AG20443 (cell line): ENCODE data around the gene ENGASE.

Experiments used
- DNase-seq: peaks from one replicate; pipeline ENCODE4 v3.0.0; 2012; ENCODE audit warnings: low spot score, mixed read lengths

Gene ENGASE

GRCh38 chr17:79039886-79040285 is 34.7 kb upstream of the ENGASE start:
- DNase-seq: no peak

GRCh38 chr17:79041041-79041570 is 33.5 kb upstream of the ENGASE start:
- DNase-seq: peak; percentile 1

DNA sequence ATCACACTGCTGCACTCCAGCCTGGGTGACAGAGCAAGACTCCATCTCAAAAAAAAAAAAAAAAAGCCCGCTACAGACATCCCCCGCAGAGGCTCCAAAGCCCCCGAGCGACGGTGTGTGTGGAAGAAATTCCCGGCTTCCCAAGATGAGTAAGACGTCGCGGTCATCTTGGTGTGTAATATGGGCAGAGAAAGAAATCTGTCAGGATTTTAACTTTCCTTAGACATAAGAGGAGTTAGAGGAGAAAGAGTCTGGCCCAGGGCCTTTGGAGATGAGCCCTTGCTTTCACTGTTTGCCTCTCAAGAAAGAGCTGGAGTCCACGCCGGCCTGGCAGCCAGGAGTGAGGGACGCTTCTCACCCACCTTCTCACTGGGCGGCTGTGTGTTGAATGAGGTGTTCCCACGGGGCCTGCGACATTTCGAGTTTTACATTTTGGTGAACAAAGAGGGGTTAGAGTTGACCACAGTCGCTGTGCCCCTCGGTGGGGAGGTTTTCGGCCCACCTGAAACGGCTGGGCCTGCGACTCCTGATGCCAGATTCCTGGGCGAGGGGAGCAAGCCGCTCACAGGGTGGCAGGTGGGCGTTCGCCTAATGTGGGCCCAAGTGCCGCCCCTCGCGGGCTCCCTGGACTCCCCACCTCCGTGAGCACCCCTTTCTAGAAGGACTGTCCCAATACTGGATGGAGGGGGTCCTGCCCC is 32.8 kb upstream of the ENGASE start:
- DNase-seq: no peak

DNA sequence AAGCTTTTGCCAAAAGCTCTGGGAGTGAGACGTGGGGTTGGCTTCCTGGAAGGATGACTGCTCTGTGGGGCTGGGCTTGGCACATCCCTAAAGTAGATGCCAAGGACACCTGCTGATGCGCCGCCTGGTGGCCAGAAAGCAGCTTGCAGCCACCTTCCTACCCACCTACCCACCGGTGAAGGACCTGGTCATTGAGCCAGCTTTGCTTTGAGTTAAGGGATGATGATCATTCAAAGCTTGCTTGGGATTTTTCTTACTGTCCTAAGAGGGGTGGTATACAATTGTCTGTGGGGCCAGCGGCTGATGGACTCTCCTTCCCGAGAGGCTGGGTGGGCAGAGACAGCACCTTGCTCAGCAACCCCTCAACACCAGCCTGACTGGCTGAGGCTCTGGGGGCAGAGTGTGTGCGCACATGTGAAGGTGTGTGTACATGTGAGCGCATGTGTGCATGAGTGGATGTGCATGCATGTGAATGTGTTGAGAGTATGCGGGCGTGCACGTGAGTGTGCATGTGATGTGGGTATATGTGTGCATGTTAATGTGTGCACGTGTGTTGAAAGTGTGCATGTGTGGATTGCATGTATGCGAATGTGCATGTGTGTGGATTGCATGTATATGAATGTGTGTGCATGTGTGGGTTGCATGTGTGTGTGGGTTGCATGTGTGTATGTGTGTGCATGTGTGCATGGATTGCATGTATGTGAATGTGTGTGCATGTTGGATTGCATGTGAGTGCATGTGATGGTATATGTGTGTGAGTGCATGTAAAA is 32.0 kb upstream of the ENGASE start:
- peak; percentile 73 for DNase-seq

DNA sequence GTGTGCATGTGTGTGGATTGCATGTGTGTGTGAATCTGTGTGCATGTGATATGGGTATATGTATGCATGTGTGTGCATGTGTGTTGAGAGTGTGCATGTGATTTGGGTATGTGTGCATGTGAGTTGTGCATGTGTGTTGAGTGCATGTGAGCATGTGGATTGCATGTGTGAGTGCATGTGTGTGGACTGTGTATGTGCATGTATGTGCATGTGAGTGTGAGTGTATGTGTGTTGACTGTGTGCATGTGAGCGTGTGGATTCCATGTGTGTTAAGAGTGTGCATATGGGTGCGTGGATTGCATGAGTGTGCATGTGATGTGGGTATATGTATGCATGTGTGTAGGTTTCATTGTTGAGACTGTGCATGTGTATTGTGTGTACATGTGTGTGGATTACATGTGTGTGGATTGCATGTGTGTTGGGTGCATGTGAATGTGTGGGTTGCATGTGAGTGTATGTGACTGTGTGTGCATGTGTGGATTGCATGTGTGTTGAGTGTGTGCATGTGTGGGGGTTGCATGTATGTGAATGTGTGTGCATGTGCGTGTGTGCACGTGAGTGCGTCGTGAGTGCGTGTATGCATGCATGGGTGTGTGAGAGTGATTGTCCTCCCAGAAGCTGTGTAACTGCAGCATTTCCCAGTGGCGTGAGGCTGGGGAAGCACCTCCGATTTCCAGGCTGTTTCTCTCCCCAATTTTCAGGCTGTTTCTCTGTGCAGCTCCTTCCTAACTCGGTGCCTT is 31.3 kb upstream of the ENGASE start:
- DNase-seq: no peak

- no peak for DNase-seq
Observed at GRCh38 chr17:79043931-79044320, 30.7 kb upstream of the ENGASE start.

- DNase-seq: no peak
Observed at GRCh38 chr17:79044462-79044861, 30.2 kb upstream of the ENGASE start.

DNA sequence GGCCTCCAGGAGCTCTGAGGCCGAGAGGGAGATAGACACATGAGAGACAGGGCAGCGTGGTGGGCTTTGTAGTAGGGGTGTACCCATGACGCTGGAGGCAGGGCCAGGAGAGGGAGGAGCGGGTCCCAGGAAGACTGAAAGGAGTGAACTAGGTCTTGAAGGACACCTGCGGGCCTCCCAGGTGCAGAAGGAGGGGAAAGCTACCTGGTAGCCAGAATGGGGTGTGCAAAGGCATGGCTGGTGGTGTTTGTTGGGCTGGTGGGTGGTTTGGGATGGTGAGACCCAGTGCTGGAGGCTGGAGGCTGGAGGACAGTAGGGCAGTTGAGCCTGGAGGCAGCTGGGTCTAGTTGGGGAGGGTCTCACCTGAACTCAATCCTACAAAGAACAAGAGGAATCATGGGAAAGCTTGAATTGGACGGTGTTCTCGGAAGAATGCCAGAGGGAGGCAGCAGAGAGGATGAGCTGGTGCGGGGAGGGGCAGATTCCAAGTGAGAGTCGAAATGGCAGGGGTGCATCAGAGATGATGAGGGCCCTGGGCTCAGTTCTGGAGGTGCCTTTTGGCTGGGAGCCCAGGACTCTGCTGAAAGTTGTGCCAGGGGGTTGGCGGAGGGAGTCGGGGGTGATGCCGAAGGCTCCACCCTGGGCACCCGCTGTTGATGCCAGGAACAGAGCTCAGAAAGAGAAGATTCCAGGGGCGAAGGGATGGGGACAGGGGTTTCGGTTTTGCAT is 29.5 kb upstream of the ENGASE start:
- peak; percentile 15 for DNase-seq

DNA sequence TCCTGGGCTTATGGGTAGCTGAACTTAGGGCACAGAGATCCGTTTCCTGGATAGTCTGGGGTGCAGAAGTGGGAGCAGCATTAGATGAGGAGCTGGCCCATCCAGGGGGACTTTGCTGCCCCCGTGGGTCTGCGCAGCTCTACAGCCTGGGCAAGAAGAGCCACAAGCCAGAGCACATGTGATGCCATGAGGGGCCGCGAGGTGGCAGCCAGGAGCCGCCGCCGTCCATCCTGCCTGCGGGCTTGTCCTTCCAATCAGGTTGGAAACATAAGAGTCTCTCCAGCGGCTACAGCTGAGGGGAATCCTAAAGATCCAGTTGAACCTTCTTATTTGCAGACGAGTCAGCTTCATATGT is 28.8 kb upstream of the ENGASE start:
- peak; percentile 87 for DNase-seq

- DNase-seq: peak; percentile 18
Observed at GRCh38 chr17:79046197-79046915, 28.3 kb upstream of the ENGASE start.

- peak; percentile 70 for DNase-seq
Observed at GRCh38 chr17:79046916-79047280, 27.7 kb upstream of the ENGASE start.

GRCh38 chr17:79047291-79047920 is 27.2 kb upstream of the ENGASE start:
- DNase-seq: peak; percentile 8

- DNase-seq: no peak
Observed at GRCh38 chr17:79047923-79048825, 26.4 kb upstream of the ENGASE start.

DNA sequence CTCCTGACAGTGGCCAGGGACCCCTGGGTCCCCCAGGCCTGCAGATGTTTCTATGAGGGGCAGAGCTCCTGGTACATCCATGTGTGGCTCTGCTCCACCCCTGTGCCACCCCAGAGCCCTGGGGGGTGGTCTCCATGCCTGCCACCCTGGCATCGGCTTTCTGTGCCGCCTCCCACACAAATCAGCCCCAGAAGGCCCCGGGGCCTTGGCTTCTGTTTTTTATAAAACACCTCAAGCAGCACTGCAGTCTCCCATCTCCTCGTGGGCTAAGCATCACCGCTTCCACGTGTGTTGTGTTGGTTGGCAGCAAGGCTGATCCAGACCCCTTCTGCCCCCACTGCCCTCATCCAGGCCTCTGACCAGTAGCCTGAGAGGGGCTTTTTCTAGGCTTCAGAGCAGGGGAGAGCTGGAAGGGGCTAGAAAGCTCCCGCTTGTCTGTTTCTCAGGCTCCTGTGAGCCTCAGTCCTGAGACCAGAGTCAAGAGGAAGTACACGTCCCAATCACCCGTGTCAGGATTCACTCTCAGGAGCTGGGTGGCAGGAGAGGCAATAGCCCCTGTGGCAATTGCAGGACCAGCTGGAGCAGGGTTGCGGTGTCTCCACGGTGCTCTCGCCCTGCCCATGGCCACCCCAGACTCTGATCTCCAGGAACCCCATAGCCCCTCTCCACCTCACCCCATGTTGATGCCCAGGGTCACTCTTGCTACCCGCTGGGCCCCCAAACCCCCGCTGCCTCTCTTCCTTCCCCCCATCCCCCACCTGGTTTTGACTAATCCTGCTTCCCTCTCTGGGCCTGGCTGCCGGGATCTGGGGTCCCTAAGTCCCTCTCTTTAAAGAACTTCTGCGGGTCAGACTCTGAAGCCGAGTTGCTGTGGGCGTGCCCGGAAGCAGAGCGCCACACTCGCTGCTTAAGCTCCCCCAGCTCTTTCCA is 25.5 kb upstream of the ENGASE start:
- DNase-seq: no peak

- no peak for DNase-seq
Observed at GRCh38 chr17:79049821-79050220, 24.8 kb upstream of the ENGASE start.

GRCh38 chr17:79050551-79050950 is 24.1 kb upstream of the ENGASE start:
- DNase-seq: no peak

DNA sequence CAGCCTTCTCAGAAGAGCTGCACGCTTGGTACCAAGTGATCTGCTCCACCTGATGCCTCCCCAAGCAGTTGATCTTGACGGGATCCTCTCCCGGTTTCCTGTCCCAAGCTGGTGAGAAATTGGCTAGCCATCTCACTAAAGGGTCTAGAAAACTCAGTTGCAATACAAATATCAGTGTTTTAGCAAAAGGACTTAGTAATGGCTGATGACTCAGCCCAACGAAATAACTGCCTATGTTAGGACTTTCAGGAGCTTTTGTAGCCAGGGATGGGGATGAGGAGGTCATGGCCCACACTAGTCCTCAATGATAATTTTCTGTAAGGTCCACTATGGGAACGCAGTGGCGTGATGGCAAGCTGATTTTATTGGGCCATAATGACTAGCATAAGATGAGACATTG is 23.3 kb upstream of the ENGASE start:
- DNase-seq: no peak

DNA sequence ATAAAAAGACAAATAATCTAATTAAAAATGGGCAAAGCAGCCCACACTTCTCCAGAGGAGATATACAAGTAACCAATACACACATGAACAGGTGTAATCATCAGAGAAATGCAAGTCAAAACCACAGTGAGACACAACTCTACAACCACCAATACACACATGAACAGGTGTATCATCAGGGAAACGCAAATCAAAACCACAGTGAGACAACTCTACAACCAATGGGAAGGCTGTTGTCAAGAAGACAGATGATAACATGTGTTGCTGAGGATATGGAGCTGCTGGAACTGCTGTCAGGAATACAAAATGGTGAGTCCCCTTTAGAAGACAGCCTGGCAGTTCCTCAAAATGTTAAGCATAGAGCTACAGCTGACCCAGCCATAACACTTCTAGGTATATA is 22.5 kb upstream of the ENGASE start:
- no peak for DNase-seq
